Esophagus squamous epithelium (tissue), 4 donors: ENCODE measurements around the gene NDFIP2.

Source experiments
- POLR2A ChIP-seq, 4 donors: fragments of 450-650 bp; IDR thresholded peaks; one replicate each; pipeline ENCODE4 v1.6.1; 2017; ENCODE audit warnings: antibody characterized with exemption in 4 of 4, mild to moderate bottlenecking in 4 of 4, moderate library complexity in 3 of 4
- TF ChIP-seq, protein P1 (sequence below), 6 experiments: fragments of 450-650 bp in 4 of 6; fragments of 200-600 bp in 2 of 6; sonication (generic) in 2 of 6; IDR thresholded peaks; one replicate each; pipeline ENCODE4 v1.5.1; 2016 to 2019; ENCODE audit warnings: antibody characterized with exemption in 6 of 6, mild to moderate bottlenecking in 4 of 6, moderate library complexity in 4 of 6

DNA sequence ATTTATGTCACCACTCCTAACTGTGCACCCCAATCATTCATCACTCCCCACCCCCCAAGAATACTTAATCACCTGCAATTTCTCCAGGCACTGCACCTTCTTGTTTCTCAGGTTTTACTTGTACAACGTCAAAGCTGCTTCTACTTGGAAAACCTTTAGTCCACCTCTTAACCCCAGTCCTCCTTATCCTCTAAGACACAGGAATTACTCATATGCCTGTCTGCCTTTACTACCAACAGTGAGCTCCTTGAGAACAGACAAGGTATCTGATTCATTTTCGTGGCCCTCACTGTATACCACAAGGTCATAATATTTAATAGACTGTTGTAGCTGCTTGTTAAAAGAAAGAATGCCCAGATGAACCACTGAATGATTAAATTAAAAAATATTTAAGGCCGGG is 21.0 kb upstream of the NDFIP2 start:
- TF ChIP-seq, protein P1, sequence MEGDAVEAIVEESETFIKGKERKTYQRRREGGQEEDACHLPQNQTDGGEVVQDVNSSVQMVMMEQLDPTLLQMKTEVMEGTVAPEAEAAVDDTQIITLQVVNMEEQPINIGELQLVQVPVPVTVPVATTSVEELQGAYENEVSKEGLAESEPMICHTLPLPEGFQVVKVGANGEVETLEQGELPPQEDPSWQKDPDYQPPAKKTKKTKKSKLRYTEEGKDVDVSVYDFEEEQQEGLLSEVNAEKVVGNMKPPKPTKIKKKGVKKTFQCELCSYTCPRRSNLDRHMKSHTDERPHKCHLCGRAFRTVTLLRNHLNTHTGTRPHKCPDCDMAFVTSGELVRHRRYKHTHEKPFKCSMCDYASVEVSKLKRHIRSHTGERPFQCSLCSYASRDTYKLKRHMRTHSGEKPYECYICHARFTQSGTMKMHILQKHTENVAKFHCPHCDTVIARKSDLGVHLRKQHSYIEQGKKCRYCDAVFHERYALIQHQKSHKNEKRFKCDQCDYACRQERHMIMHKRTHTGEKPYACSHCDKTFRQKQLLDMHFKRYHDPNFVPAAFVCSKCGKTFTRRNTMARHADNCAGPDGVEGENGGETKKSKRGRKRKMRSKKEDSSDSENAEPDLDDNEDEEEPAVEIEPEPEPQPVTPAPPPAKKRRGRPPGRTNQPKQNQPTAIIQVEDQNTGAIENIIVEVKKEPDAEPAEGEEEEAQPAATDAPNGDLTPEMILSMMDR (IDR thresholded peaks at IDR 0.05): no peak
- no peak for TF ChIP-seq POLR2A (IDR thresholded peaks at IDR 0.05)
